Ishikawa (cell line): ENCODE results near the gene RNU5D-1.

Source experiments
- CEBPB ChIP-seq: IDR thresholded peaks from 2 replicates; pipeline ENCODE4 v1.6.1; 2012
- CREB1 ChIP-seq: IDR thresholded peaks from 2 replicates; pipeline ENCODE4 v1.6.1; 2012; ENCODE audit warnings: low read depth
- EGR1 ChIP-seq: IDR thresholded peaks from 2 replicates; pipeline ENCODE4 v1.6.1; 2012
- EP300 ChIP-seq: IDR thresholded peaks from 2 replicates; pipeline ENCODE4 v1.6.1; 2012; ENCODE audit warnings: borderline replicate concordance
- FOXM1 ChIP-seq: IDR thresholded peaks from 2 replicates; pipeline ENCODE4 v1.6.1; 2012; ENCODE audit warnings: low read depth, borderline replicate concordance
- MAX ChIP-seq: IDR thresholded peaks from 2 replicates; pipeline ENCODE4 v1.6.1; 2012
- NFIC ChIP-seq: IDR thresholded peaks from 2 replicates; pipeline ENCODE4 v1.6.1; 2012
- RAD21 ChIP-seq: IDR thresholded peaks from 2 replicates; pipeline ENCODE4 v1.6.1; 2012; ENCODE audit warnings: low read depth
- REST ChIP-seq: IDR thresholded peaks from 2 replicates; pipeline ENCODE4 v1.6.1; 2012; ENCODE audit warnings: low read depth, mild to moderate bottlenecking
- TAF1 ChIP-seq: IDR thresholded peaks from 2 replicates; pipeline ENCODE4 v1.6.1; 2012; ENCODE audit warnings: low read depth, mild to moderate bottlenecking
- TEAD4 ChIP-seq: IDR thresholded peaks from 2 replicates; pipeline ENCODE4 v1.6.1; 2012
- USF1 ChIP-seq: IDR thresholded peaks from 2 replicates; pipeline ENCODE4 v1.6.1; 2012
- YY1 ChIP-seq: IDR thresholded peaks from 2 replicates; pipeline ENCODE4 v1.6.1; 2012; ENCODE audit warnings: low read depth
- ZBTB7A ChIP-seq: IDR thresholded peaks from 2 replicates; pipeline ENCODE4 v1.6.1; 2012; ENCODE audit warnings: low read depth

- TF ChIP-seq ZBTB7A, result no peak
- TF ChIP-seq TEAD4, result no peak
- no peak for TF ChIP-seq TAF1
- no peak for TF ChIP-seq RAD21
- no peak for TF ChIP-seq MAX
- TF ChIP-seq EP300, result no peak
- no peak for TF ChIP-seq REST
- TF ChIP-seq YY1, result no peak
- TF ChIP-seq EGR1, result no peak
- TF ChIP-seq CREB1, result no peak
- TF ChIP-seq FOXM1, result no peak
- no peak for TF ChIP-seq NFIC
- TF ChIP-seq CEBPB, result no peak
- no peak for TF ChIP-seq USF1
These were observed 11.7 kb downstream of the RNU5D-1 start for GRCh38 chr1:44719318-44719717.
